ENCODE measurements around the gene GPR89A. TPM values are rescaled to one million over a fixed set of nuclear protein-coding genes. Genes with fewer than 3 reads are reported as not detected.
"Not testable (repeated sequence)": the region's sequence is repeated elsewhere in the genome, so short reads cannot be mapped to it uniquely, and the experiment has no call there.

GPR89A gene
- total RNA-seq, 1 donor from 2014 or later = 72.7 TPM

DNA sequence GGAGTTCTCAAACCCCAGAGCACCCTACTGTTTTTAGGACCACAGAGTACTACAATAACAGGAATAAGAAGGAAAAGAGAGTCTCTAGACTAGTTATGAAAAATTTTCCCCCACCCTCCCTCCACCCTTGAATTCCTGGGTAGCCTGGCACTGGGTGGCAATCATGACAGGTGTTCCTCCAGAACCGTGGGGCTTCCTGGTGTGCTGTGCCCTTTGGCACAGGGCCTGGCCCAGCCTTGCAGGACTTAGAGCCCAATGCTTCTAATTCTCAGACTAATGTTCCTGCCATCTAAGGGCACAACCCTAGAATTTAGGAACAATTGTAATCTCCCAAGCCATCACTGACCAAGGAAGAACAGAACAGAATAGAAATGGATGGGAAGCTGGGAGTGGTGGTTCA, 110.0 kb downstream of the GPR89A start:
- no peak for TF ChIP-seq EZH2phosphoT487 (IDR thresholded peaks at IDR 0.05)
- TF ChIP-seq EZH2 (IDR thresholded peaks at IDR 0.05) = no peak
- TF ChIP-seq, protein P1, sequence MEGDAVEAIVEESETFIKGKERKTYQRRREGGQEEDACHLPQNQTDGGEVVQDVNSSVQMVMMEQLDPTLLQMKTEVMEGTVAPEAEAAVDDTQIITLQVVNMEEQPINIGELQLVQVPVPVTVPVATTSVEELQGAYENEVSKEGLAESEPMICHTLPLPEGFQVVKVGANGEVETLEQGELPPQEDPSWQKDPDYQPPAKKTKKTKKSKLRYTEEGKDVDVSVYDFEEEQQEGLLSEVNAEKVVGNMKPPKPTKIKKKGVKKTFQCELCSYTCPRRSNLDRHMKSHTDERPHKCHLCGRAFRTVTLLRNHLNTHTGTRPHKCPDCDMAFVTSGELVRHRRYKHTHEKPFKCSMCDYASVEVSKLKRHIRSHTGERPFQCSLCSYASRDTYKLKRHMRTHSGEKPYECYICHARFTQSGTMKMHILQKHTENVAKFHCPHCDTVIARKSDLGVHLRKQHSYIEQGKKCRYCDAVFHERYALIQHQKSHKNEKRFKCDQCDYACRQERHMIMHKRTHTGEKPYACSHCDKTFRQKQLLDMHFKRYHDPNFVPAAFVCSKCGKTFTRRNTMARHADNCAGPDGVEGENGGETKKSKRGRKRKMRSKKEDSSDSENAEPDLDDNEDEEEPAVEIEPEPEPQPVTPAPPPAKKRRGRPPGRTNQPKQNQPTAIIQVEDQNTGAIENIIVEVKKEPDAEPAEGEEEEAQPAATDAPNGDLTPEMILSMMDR (IDR thresholded peaks at IDR 0.05) = no peak
- no peaks in the 10 kb centered on the region for H4K20me1 ChIP-seq (ENCODE audit: low read depth)
- H3K4me1 ChIP-seq = peaks cover 14% of the 10 kb centered on the region
- DNase-seq (ENCODE audit: low spot score) = no peak
- Mint-ChIP-seq H3K27ac (no peak overlapping the region), H3K4me1 (peaks cover 22% of the 10 kb centered on the region), H3K36me3 (no peaks in the 10 kb centered on the region), H3K27me3 (ENCODE audit: insufficient read depth, low read depth) (peaks cover 2% of the 10 kb centered on the region), H3K9me3 (no peaks in the 10 kb centered on the region), H3K4me3 (no peak overlapping the region)
- H3K9ac ChIP-seq = no peak overlapping the region
- H3K9me3 ChIP-seq (ENCODE audit: low read depth) = no peaks in the 10 kb centered on the region
- H3K27ac ChIP-seq = no peak overlapping the region
- peaks cover 34% of the 10 kb centered on the region for H3K27me3 ChIP-seq
- H3F3A ChIP-seq (ENCODE audit: low read depth) = peaks cover 6% of the 10 kb centered on the region
- no peaks in the 10 kb centered on the region for H3K79me2 ChIP-seq (ENCODE audit: low read depth)
- H3K36me3 ChIP-seq = no peaks in the 10 kb centered on the region
- H2AFZ ChIP-seq (replicated peaks) = no peak overlapping the region
- no peak overlapping the region for H3K4me2 ChIP-seq
- no peak overlapping the region for H3K4me3 ChIP-seq

DNA sequence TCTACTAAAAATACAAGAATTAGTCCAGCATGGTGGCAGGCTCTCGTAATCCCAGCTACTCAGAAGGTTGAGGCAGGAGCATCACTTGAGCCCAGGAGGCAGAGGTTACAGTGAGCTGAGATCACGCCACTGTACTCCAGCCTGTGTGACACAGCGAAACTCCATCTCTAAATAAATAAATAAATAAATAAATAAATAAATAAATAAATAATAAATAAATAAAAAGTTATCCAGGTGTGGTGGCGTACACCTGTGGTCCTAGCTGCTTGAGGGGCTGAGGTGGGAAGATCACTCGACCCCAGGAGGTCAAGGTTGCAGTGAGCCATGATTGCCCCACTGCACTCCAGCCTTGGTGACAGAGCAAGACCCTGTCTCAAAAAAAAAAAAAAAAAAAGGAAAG, 110.7 kb downstream of the GPR89A start:
- H3K4me2 ChIP-seq; H3F3A ChIP-seq (ENCODE audit: low read depth); H3K27ac Mint-ChIP-seq; H3K27ac ChIP-seq; H4K20me1 ChIP-seq (ENCODE audit: low read depth); H3K36me3 Mint-ChIP-seq; H3K9me3 Mint-ChIP-seq; H3K36me3 ChIP-seq; H3K9ac ChIP-seq; H3K9me3 ChIP-seq (ENCODE audit: low read depth); H3K79me2 ChIP-seq (ENCODE audit: low read depth); H3K4me3 ChIP-seq; H2AFZ ChIP-seq (replicated peaks); DNase-seq (ENCODE audit: low spot score); H3K4me3 Mint-ChIP-seq; H3K27me3 Mint-ChIP-seq (ENCODE audit: insufficient read depth, low read depth): not testable (repeated sequence)
- peaks cover 22% of the 10 kb centered on the region for H3K4me1 Mint-ChIP-seq
- H3K27me3 ChIP-seq = peaks cover 34% of the 10 kb centered on the region
- H3K4me1 ChIP-seq = peaks cover 14% of the 10 kb centered on the region

DNA sequence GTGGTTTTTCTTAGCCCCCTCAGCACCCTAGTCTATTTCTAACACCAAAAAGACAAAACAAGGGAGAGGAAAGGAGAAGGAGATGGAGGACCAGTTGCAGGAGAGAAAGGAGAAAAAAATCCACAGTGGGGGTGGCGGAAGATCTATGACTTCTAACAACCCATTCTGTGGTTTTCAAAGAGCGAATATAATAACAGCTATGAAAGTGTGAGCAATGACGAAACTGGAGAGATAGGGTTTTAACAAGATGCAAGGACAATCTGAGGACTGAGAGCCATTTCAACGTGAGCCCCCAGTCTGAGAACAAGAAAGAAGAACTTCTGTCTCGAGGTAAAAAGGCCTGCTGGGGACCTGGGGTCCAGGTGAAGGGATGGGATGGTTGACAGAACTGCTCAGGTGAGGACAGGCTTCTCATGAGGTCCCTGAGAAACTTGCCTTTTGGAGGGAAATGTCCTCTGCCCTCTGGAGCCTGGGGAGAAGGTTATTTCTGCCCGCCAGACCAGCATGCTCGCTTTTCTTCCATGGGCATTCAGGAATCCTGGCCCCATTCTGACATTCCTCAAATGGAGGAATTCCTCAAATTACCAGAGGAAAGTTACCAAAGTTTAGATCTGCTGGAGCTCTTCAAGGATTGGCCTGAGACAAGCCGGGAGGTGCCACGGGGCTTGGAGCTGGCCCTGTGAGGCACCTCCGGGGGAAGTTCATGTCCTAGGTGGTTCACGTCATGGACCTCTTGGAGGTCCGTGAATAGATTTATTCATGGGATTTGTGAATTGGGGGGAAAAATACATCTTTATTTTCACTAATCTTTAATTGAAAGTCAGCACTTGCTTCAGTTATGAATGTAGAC, 111.7 kb downstream of the GPR89A start, which contains the start of gene CD160:
CD160 (plus strand) TSS at position 270 of the 850 bp plus-strand sequence. CDS start 8,829 bp downstream, outside the sequence.
- Histone ChIP-seq H3F3A (ENCODE audit: low read depth) (peaks cover 6% of the 10 kb centered on the region), H3K36me3 (no peaks in the 10 kb centered on the region), H3K4me2 (no peak within 1 kb of the TSS), H3K27ac (no peak within 1 kb of the TSS), H3K4me1 (peaks cover 14% of the 10 kb centered on the region), H3K79me2 (ENCODE audit: low read depth) (no peaks in the 10 kb centered on the region), H3K9ac (no peak within 1 kb of the TSS), H2AFZ (replicated peaks) (no peak within 1 kb of the TSS), H3K27me3 (peaks cover 34% of the 10 kb centered on the region), H3K9me3 (ENCODE audit: low read depth) (no peaks in the 10 kb centered on the region), H3K4me3 (no peak within 1 kb of the TSS), H4K20me1 (ENCODE audit: low read depth) (no peaks in the 10 kb centered on the region)
- Mint-ChIP-seq H3K4me1 (peaks cover 22% of the 10 kb centered on the region), H3K36me3 (no peaks in the 10 kb centered on the region), H3K9me3 (no peaks in the 10 kb centered on the region), H3K27me3 (ENCODE audit: insufficient read depth, low read depth) (peaks cover 2% of the 10 kb centered on the region), H3K4me3 (no peak within 1 kb of the TSS), H3K27ac (no peak within 1 kb of the TSS)
- no peak for DNase-seq (ENCODE audit: low spot score)
- TF ChIP-seq EZH2 (IDR thresholded peaks at IDR 0.05) = no peak
- TF ChIP-seq, protein P1 (IDR thresholded peaks at IDR 0.05) = no peak
- no peak for TF ChIP-seq EZH2phosphoT487 (IDR thresholded peaks at IDR 0.05)

Other genes with a start within 250 kb of the GPR89A start
- gene NBPF20, start 182.4 kb upstream of the GPR89A start, total RNA-seq (ENCODE audit: low replicate concordance) = 0.37 and 0.68 TPM in 2 replicates
- 0.28 and 0.50 TPM in 2 replicates for gene PDZK1, start 99.4 kb downstream of the GPR89A start, total RNA-seq (ENCODE audit: low replicate concordance)
- not detected in 2 replicates for gene CD160, start 111.5 kb downstream of the GPR89A start, total RNA-seq (ENCODE audit: low replicate concordance)
- gene RNF115, start 216.1 kb downstream of the GPR89A start, total RNA-seq (ENCODE audit: low replicate concordance) = 9.7 and 12.9 TPM in 2 replicates
- gene POLR3C, start 216.2 kb downstream of the GPR89A start, total RNA-seq (ENCODE audit: low replicate concordance) = 15.6 and 29.5 TPM in 2 replicates
- 5.9 and 11.9 TPM in 2 replicates for gene NUDT17, start 237.6 kb downstream of the GPR89A start, total RNA-seq (ENCODE audit: low replicate concordance)